ENCODE results near the gene CCDC157.

- TF ChIP-seq CTCF (IDR thresholded peaks at IDR 0.05; ENCODE audit: low read length) (no peak), EZH2 (IDR thresholded peaks at IDR 0.05; ENCODE audit: borderline replicate concordance, low read length) (no peak)
These were observed 12.2 kb upstream of the CCDC157 start for GRCh38 chr22:30344447-30345200.
